ENCODE results near the gene GNGT1.

Gene GNGT1

DNA sequence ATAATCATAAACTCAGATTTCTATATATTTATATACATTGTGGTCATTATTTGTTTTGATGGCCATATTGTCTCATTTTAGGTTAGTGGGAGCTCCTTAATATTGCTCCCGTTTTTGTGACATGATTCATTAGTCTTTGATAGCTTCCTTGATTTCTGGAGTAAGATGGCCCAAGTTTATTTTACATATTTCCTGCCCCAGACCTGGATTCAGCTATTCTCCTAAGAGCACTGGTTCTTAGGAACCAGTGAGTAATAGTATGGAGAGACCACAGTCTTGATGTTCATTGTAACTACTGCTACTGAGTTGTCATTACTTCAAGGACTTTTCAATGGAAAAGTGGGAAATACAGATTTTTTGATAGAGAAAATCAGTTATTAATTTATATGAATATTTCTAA is 21.8 kb upstream of the GNGT1 start:
- DNase-seq (ENCODE audit: low spot score) = no peak
- in situ Hi-C loops (cut with MboI; ENCODE audit: low pct_unique_long_range_greater_than_20kb, low sequenced_read_pairs, unreplicated experiment) = loop anchor here (25.0 kb wide), 1 partner anchor 503 kb away; the partner anchor contains the start of gene COL1A2
- TF ChIP-seq, protein P1, sequence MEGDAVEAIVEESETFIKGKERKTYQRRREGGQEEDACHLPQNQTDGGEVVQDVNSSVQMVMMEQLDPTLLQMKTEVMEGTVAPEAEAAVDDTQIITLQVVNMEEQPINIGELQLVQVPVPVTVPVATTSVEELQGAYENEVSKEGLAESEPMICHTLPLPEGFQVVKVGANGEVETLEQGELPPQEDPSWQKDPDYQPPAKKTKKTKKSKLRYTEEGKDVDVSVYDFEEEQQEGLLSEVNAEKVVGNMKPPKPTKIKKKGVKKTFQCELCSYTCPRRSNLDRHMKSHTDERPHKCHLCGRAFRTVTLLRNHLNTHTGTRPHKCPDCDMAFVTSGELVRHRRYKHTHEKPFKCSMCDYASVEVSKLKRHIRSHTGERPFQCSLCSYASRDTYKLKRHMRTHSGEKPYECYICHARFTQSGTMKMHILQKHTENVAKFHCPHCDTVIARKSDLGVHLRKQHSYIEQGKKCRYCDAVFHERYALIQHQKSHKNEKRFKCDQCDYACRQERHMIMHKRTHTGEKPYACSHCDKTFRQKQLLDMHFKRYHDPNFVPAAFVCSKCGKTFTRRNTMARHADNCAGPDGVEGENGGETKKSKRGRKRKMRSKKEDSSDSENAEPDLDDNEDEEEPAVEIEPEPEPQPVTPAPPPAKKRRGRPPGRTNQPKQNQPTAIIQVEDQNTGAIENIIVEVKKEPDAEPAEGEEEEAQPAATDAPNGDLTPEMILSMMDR (IDR thresholded peaks at IDR 0.05; ENCODE audit: extremely low read depth, insufficient read depth, missing control alignments) = no peak

GRCh38 chr7:93889261-93889660 is 17.1 kb upstream of the GNGT1 start:
- TF ChIP-seq, protein P1 (IDR thresholded peaks at IDR 0.05; ENCODE audit: extremely low read depth, insufficient read depth, missing control alignments) = no peak
- in situ Hi-C loops (cut with MboI; ENCODE audit: low pct_unique_long_range_greater_than_20kb, low sequenced_read_pairs, unreplicated experiment) = loop anchor here (25.0 kb wide), 1 partner anchor 498 kb away; the partner anchor contains the start of gene COL1A2
- DNase-seq (ENCODE audit: low spot score) = no peak

DNA sequence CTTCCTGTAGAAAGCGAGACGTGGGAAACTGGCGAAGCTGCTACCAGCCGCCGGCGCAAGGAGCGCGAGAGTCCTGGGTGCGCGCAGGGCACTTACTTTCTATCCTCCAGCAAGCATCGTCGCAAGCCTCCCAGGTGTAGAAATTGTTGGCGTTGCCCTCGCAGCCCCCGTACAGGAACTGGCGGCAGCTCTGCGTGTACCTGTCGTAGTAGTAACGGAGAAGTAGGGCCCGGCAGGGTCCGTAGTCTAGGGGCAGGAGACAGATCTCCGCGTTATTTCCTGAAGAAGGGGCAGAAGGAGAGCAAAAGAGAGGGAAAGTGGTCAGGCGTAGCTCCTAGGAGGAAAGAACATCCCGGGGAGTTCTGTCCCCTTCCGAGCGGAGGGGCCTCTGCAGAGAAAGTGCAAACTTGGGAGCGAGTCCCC is 16.3 kb upstream of the GNGT1 start:
- in situ Hi-C loops (cut with MboI; ENCODE audit: low pct_unique_long_range_greater_than_20kb, low sequenced_read_pairs, unreplicated experiment) = loop anchor here (25.0 kb wide), 1 partner anchor 497 kb away; the partner anchor contains the start of gene COL1A2
- no peak for DNase-seq (ENCODE audit: low spot score)
- TF ChIP-seq, protein P1 (IDR thresholded peaks at IDR 0.05; ENCODE audit: extremely low read depth, insufficient read depth, missing control alignments) = peak; percentile 6

DNA sequence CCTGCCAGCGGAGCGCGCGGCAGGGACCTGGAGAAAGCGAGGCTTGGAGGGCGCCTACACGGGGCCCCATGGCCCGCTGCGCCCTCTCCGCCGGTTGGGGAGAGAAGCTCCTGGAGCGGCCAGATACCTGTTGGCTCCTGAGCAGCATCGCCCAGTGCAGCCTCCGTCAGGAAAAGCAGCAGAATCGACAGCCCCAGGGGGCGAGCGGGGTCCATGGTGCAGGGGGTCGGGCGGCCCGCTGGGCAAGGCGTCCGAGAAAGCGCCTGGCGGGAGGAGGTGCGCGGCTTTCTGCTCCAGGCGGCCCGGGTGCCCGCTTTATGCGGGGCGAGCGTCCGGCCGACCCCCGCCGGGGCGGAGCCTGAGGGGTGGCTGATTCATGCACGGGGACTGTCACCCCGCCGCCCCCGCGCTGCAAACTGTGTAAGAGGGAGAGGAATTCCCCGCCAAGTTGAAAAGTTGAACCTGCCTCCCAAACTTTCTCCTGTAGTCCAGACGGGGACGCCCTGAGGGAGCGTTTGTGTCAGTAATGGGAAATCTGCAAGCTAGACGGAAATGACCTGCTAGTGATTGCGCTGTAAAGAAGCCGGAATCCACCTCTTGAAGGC is 15.8 kb upstream of the GNGT1 start, which contains the start of gene TFPI2:
TSS of gene TFPI2 (minus strand) at position 290 of the 605 bp plus-strand sequence. CDS start at position 215, 75 bp downstream.
- DNase-seq (ENCODE audit: low spot score) = peak; percentile 31
- TF ChIP-seq, protein P1 (IDR thresholded peaks at IDR 0.05; ENCODE audit: extremely low read depth, insufficient read depth, missing control alignments) = no peak
- in situ Hi-C loops (cut with MboI; ENCODE audit: low pct_unique_long_range_greater_than_20kb, low sequenced_read_pairs, unreplicated experiment) = loop anchor here (25.0 kb wide), 1 partner anchor 497 kb away; the partner anchor contains the start of gene COL1A2

DNA sequence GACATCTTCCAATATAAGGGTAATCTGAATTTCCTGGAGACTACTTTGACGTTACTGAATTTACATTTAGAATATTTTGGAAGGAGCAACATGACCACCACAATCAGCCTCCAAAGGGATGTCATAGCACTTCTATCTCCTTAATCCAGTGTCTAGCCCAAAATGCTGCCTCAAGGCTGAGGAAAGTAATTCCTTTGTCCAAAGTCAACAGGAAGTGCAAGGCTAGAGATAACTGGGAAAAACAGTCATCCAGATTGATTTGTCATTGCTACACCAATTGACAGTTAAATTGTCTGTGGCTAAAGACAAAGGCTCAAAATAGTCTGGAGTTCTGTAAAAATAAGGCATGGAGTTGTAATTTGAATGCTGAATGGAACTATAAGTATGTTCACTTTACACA is 11.9 kb upstream of the GNGT1 start:
- TF ChIP-seq, protein P1 (IDR thresholded peaks at IDR 0.05; ENCODE audit: extremely low read depth, insufficient read depth, missing control alignments) = no peak
- DNase-seq (ENCODE audit: low spot score) = no peak
- in situ Hi-C loops (cut with MboI; ENCODE audit: low pct_unique_long_range_greater_than_20kb, low sequenced_read_pairs, unreplicated experiment) = loop anchor here (25.0 kb wide), 1 partner anchor 493 kb away; the partner anchor contains the start of gene COL1A2

DNA sequence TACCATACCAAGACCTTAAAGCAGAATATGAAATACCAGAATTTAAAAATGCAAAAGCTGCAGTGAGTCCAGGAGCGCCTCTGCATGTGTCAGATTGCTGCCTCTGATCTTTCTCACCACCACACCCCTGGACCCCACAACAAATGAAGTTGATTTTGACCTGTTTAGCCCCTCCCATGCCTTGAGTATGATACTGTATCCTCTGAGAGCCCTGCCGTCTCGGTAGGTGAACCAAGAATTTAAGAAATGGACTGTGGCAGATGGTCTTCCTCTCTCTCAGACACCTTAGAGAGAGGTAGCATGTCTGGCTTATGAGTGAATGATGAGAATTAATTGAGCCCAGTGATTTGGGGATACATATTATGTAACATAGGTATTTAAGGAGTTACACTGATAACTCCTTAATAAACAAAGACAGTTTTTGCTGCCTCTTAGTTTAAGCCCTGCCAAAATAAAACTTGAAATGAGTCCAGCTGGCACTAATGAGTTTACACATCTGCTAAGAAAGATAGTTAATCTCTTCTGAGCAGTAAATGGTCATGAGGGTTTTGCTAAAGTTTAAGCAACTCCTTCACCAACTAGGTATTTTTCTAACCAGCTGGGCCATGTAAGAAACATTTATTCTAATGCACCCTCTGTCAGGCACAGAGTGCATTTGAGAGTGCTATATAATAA is 11.3 kb upstream of the GNGT1 start:
- TF ChIP-seq, protein P1 (IDR thresholded peaks at IDR 0.05; ENCODE audit: extremely low read depth, insufficient read depth, missing control alignments) = no peak
- DNase-seq (ENCODE audit: low spot score) = no peak
- in situ Hi-C loops (cut with MboI; ENCODE audit: low pct_unique_long_range_greater_than_20kb, low sequenced_read_pairs, unreplicated experiment) = loop anchor here (25.0 kb wide), 1 partner anchor 492 kb away; the partner anchor contains the start of gene COL1A2

Data from GM13977 (cell line).